H9 (cell line): Measurements from ENCODE around the gene MMP25. TPM values are rescaled to one million over a fixed set of nuclear protein-coding genes. Genes with fewer than 3 reads are reported as not detected.
A peak's percentile ranks its signal among the peaks of the same experiment; 100 is the strongest.

ENCODE experiments used
- DNase-seq: peaks from one replicate; pipeline ENCODE4 v3.0.0-alpha.2; 2017
- H2AFZ ChIP-seq: one replicate; pipeline ENCODE4 v1.6.1; 2013; ENCODE audit warnings: mild to moderate bottlenecking, low read length, control low read depth, moderate library complexity
- H2AK5ac ChIP-seq: 2 replicates; pipeline ENCODE4 v1.6.1; 2013; ENCODE audit warnings: low read length, control low read depth, mixed read lengths; ENCODE audit not compliant: insufficient read length
- H2BK120ac ChIP-seq: one replicate; pipeline ENCODE4 v1.6.1; 2013; ENCODE audit warnings: low read depth, mild to moderate bottlenecking, low read length, control low read depth, inconsistent platforms; ENCODE audit not compliant: poor library complexity, severe bottlenecking
- H2BK12ac ChIP-seq: 2 replicates; pipeline ENCODE4 v1.6.1; 2013; ENCODE audit warnings: low read length, control low read depth, mixed read lengths, low read depth; ENCODE audit not compliant: insufficient read length
- H2BK15ac ChIP-seq: 2 replicates; pipeline ENCODE4 v1.6.1; 2013; ENCODE audit warnings: low read depth, low read length, control low read depth
- H2BK20ac ChIP-seq: one replicate; pipeline ENCODE4 v1.6.1; 2013; ENCODE audit warnings: low read depth, mild to moderate bottlenecking, low read length, control low read depth, inconsistent platforms; ENCODE audit not compliant: poor library complexity, severe bottlenecking
- H2BK5ac ChIP-seq: 2 replicates; pipeline ENCODE4 v1.6.1; 2013; ENCODE audit warnings: low read length, control low read depth, mixed read lengths; ENCODE audit not compliant: insufficient read length
- H3K14ac ChIP-seq: 2 replicates; pipeline ENCODE4 v1.6.1; 2013; ENCODE audit warnings: low read length, control low read depth; ENCODE audit not compliant: insufficient read depth
- H3K18ac ChIP-seq: 2 replicates; pipeline ENCODE4 v1.6.1; 2013; ENCODE audit warnings: low read depth, mild to moderate bottlenecking, mixed read lengths, low read length, control low read depth; ENCODE audit not compliant: insufficient read length
- H3K23ac ChIP-seq: 2 replicates; pipeline ENCODE4 v1.6.1; 2013; ENCODE audit warnings: low read length, control low read depth, mixed read lengths, low read depth; ENCODE audit not compliant: insufficient read length
- H3K23me2 ChIP-seq: 2 replicates; pipeline ENCODE4 v1.6.1; 2013; ENCODE audit warnings: low read depth, mild to moderate bottlenecking, mixed read lengths, low read length, control low read depth; ENCODE audit not compliant: insufficient read length, poor library complexity, severe bottlenecking
- H3K27ac ChIP-seq: 2 replicates; pipeline ENCODE4 v1.5.1; 2013; ENCODE audit warnings: low read length, control low read depth, mixed read lengths, low read depth; ENCODE audit not compliant: insufficient read length
- H3K27me3 ChIP-seq: 2 replicates; pipeline ENCODE4 v1.6.1; 2013; ENCODE audit warnings: low read length, control low read depth, inconsistent platforms; ENCODE audit not compliant: insufficient read depth
- H3K4ac ChIP-seq: 2 replicates; pipeline ENCODE4 v1.6.1; 2013; ENCODE audit warnings: low read depth, mild to moderate bottlenecking, control low read depth, inconsistent platforms, low read length, moderate library complexity
- H3K4me1 ChIP-seq: 2 replicates; pipeline ENCODE4 v1.6.1; 2013; ENCODE audit warnings: low read length, control low read depth, inconsistent platforms; ENCODE audit not compliant: insufficient read depth
- H3K4me2 ChIP-seq: 2 replicates; pipeline ENCODE4 v1.6.1; 2013; ENCODE audit warnings: low read length, control low read depth, mixed read lengths; ENCODE audit not compliant: insufficient read length, insufficient read depth
- H3K56ac ChIP-seq: 2 replicates; pipeline ENCODE4 v1.6.1; 2013; ENCODE audit warnings: low read depth, mild to moderate bottlenecking, mixed read lengths, low read length, control low read depth; ENCODE audit not compliant: insufficient read length
- H3K79me1 ChIP-seq: 2 replicates; pipeline ENCODE4 v1.6.1; 2013; ENCODE audit warnings: low read depth, mild to moderate bottlenecking, moderate library complexity, low read length, control low read depth, inconsistent platforms; ENCODE audit not compliant: insufficient read depth, poor library complexity, severe bottlenecking
- H3K79me2 ChIP-seq: 2 replicates; pipeline ENCODE4 v1.6.1; 2013; ENCODE audit warnings: low read length, control low read depth, inconsistent platforms; ENCODE audit not compliant: insufficient read depth
- H3K9ac ChIP-seq: 2 replicates; pipeline ENCODE4 v1.6.1; 2013; ENCODE audit warnings: low read length, control low read depth, mixed read lengths; ENCODE audit not compliant: insufficient read length; ENCODE audit errors: extremely low read depth
- H3K9me3 ChIP-seq: one replicate; pipeline ENCODE4 v1.6.1; 2013; ENCODE audit warnings: low read depth, low read length, inconsistent platforms; ENCODE audit not compliant: control insufficient read depth
- H3T11ph ChIP-seq: one replicate; pipeline ENCODE4 v1.6.1; 2013; ENCODE audit warnings: mild to moderate bottlenecking, low read length, control low read depth, inconsistent platforms
- H4K20me1 ChIP-seq: one replicate; pipeline ENCODE4 v1.6.1; 2013; ENCODE audit not compliant: control insufficient read depth, insufficient read length, insufficient read depth
- H4K5ac ChIP-seq: 2 replicates; pipeline ENCODE4 v1.6.1; 2013; ENCODE audit warnings: low read depth, mild to moderate bottlenecking, mixed read lengths, low read length, control low read depth; ENCODE audit not compliant: insufficient read length
- H4K8ac ChIP-seq: replicated peaks from 2 replicates; pipeline ENCODE4 v1.6.1; 2013; ENCODE audit warnings: low read length, control low read depth, mixed read lengths, low read depth; ENCODE audit not compliant: insufficient read length
- H4K91ac ChIP-seq: 2 replicates; pipeline ENCODE4 v1.6.1; 2013; ENCODE audit warnings: low read depth, mild to moderate bottlenecking, moderate library complexity, mixed read lengths, low read length, control low read depth; ENCODE audit not compliant: insufficient read length
- H3K27ac Mint-ChIP-seq, 3 experiments: 2 replicates in 2 of 3; 3 replicates in 1 of 3; pipeline ENCODE4 v1.8.0; 2020 to 2021; ENCODE audit warnings: mixed read lengths in 3 of 3, mild to moderate bottlenecking in 1 of 3, moderate library complexity in 1 of 3
- H3K27me3 Mint-ChIP-seq: 2 replicates; pipeline ENCODE4 v1.8.0; 2021; ENCODE audit warnings: low read depth, mild to moderate bottlenecking, moderate library complexity, mixed read lengths
- H3K36me3 Mint-ChIP-seq, 3 experiments: 2 replicates in 2 of 3; 3 replicates in 1 of 3; pipeline ENCODE4 v1.8.0; 2020 to 2021; ENCODE audit warnings: low read depth in 3 of 3, mixed read lengths in 3 of 3; ENCODE audit not compliant: insufficient read depth in 1 of 3
- H3K4me1 Mint-ChIP-seq, 2 experiments: 2 replicates each; pipeline ENCODE4 v1.8.0; 2020; ENCODE audit warnings: mixed read lengths in 2 of 2
- H3K4me3 Mint-ChIP-seq, 2 experiments: 2 replicates in 1 of 2; 3 replicates in 1 of 2; pipeline ENCODE4 v1.8.0; 2020 to 2021; ENCODE audit warnings: mild to moderate bottlenecking in 2 of 2, mixed read lengths in 2 of 2, moderate library complexity in 1 of 2
- H3K9me3 Mint-ChIP-seq, 2 experiments: 2 replicates in 1 of 2; 3 replicates in 1 of 2; pipeline ENCODE4 v1.8.0; 2020; ENCODE audit warnings: mild to moderate bottlenecking in 2 of 2, mixed read lengths in 2 of 2, moderate library complexity in 1 of 2
- WGBS: extraction: QIAGEN DNeasy Blood & Tissue Kit; methylation state at CpG from one replicate; pipeline ENCODE4 v1.1.7; 2013; ENCODE audit warnings: missing lambda C conversion rate, low lambda C conversion rate, mixed read lengths; ENCODE audit not compliant: insufficient read length; ENCODE audit errors: extremely low coverage; 5-methylcytosine and 5-hydroxymethylcytosine counted together
- total RNA-seq: library from RNA; stranded (reverse); gene quantifications from 2 replicates; pipeline ENCODE4 v1.2.1, GENCODE V29; 2021
- TF ChIP-seq, protein P1 (sequence below): fragments of 200-600 bp; sonication (generic); conservative IDR thresholded peaks from 3 replicates; pipeline ENCODE4 v1.8.0; 2021; ENCODE audit warnings: antibody characterized with exemption, mild to moderate bottlenecking

MMP25 gene
- total RNA-seq, 1 experiment from 2014 or later: 13.5 TPM

DNA sequence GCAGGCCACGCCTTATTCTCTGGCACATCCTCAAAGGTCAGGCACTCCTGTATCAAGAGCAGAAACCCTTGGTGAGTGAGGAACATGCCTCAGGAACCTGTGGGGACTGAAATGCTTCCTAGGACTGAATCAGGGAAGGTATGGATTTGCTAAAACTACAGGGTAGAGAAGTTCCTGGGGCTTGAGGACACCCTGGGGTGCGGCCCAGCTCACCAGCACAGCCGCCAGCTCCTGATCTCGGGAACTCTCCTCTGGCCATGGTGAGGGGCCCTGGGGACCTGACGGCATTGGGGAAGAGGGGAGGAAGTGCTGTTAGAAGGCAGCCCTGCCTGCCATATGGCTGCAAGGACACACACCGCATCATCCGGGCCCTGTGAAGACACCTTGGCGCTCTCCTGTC, 45.2 kb downstream of the MMP25 start:
- H2BK12ac ChIP-seq: no peak overlapping the region
- H3K79me2 ChIP-seq: peaks cover 8% of the 10 kb centered on the region; the same call in 1 of the 2 replicates
- no peak overlapping the region for H4K8ac ChIP-seq
- no peak overlapping the region for H3T11ph ChIP-seq
- H2BK20ac ChIP-seq: no peak overlapping the region
- no peaks in the 10 kb centered on the region for H4K20me1 ChIP-seq
- no peak overlapping the region for H3K18ac ChIP-seq
- Mint-ChIP-seq H3K9me3 (no peaks in the 10 kb centered on the region), H3K4me3 (no peak overlapping the region), H3K36me3 (peaks cover 49 to 79% (median 53%) of the 10 kb centered on the region in 3 experiments), H3K4me1 (peaks cover 23 to 29% of the 10 kb centered on the region in 2 experiments), H3K27ac (0 out of 7 replicates have a peak overlapping the region, but pooled peaks of 1 of the 3 experiments have one; percentile 28), H3K27me3 (no peaks in the 10 kb centered on the region; the same call in 1 of the 2 replicates)
- H2AK5ac ChIP-seq: no peak overlapping the region
- WGBS: no CpG with 5 or more reads among the region's 8 CpGs
- H3K27ac ChIP-seq: no peak overlapping the region
- H2BK15ac ChIP-seq: no peak overlapping the region
- no peaks in the 10 kb centered on the region for H3K23me2 ChIP-seq
- no peak overlapping the region for H3K56ac ChIP-seq
- no peak overlapping the region for H2BK120ac ChIP-seq
- H3K23ac ChIP-seq: no peak overlapping the region
- H3K4me1 ChIP-seq: peaks cover 3% of the 10 kb centered on the region; the same call in 1 of the 2 replicates
- no peaks in the 10 kb centered on the region for H3K9me3 ChIP-seq
- H2AFZ ChIP-seq: no peak overlapping the region
- no peak overlapping the region for H3K4ac ChIP-seq
- no peak overlapping the region for H3K14ac ChIP-seq
- no peak for DNase-seq
- no peak overlapping the region for H2BK5ac ChIP-seq
- peaks cover 6% of the 10 kb centered on the region for H3K79me1 ChIP-seq
- H3K27me3 ChIP-seq: no peaks in the 10 kb centered on the region
- no peak overlapping the region for H3K9ac ChIP-seq
- no peak overlapping the region for H3K4me2 ChIP-seq
- H4K5ac ChIP-seq: no peak overlapping the region
- TF ChIP-seq, protein P1, sequence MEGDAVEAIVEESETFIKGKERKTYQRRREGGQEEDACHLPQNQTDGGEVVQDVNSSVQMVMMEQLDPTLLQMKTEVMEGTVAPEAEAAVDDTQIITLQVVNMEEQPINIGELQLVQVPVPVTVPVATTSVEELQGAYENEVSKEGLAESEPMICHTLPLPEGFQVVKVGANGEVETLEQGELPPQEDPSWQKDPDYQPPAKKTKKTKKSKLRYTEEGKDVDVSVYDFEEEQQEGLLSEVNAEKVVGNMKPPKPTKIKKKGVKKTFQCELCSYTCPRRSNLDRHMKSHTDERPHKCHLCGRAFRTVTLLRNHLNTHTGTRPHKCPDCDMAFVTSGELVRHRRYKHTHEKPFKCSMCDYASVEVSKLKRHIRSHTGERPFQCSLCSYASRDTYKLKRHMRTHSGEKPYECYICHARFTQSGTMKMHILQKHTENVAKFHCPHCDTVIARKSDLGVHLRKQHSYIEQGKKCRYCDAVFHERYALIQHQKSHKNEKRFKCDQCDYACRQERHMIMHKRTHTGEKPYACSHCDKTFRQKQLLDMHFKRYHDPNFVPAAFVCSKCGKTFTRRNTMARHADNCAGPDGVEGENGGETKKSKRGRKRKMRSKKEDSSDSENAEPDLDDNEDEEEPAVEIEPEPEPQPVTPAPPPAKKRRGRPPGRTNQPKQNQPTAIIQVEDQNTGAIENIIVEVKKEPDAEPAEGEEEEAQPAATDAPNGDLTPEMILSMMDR: no peak
- no peak overlapping the region for H4K91ac ChIP-seq
